HG03025 (cell line): Measurements from ENCODE around the gene CSF3R.

Source experiments
- ATAC-seq: cut with Tn5 transposase; IDR thresholded peaks from one replicate; pipeline ENCODE4 v1.9.1; 2021; ENCODE audit warnings: mild to moderate bottlenecking, moderate library complexity; ENCODE audit not compliant: unreplicated experiment, low FRiP score

CSF3R gene

DNA sequence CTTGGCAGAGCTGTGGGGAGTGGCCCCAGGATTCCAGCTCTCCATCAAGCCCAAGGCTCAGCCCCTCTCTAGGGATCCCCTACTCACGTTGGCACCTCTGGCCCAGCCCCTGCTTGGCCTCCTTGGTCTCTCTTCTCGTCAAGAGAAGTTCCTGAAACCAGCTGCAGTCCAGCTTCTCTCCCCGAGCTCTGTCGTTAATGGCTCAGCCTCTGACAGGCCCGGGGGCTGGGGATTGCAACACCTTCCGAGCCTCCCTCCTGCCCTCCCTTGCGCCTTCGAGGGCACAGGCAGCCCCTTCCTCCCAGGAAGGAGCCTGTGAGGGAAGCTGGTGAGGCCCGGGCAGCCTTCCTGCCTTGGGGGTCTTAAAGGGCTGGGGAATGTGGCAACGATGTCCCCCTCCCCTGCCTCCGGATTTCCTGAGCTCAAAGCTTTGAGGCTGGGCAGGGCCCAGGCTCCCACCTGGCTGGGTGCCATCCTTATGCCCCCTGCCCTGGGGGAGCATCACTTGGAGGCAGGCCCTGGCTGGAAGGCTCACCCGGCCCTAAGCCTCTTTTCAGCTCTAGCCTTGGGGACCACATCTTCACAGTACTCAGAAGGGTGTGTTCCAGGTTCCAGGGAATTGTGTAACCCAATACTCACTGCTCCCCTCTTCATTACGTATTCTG lies at the start of gene CSF3R:
Gene CSF3R (minus strand): TSS at position 190 of the 665 bp plus-strand sequence. CDS start 3,417 bp downstream, outside the sequence.
- ATAC-seq, result no peak

DNA sequence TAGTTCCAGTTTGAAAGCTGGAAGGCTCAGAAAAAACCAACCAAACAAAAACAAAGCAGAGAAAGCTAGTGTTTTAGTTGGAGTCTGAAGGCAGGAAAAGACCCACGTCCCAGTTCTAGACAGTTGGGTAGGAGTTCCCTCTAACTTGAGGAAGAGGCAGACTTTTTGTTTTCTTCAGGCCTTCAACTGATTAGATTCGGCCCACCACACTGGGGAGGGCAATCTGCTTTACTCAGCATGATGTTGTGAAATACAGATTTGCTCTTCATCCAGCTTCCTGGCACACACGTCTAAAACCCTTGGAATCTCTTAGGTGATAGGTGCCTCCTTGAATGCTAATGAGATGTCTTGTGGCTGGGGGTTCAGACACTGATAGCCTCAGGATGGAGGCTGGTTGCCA lies 49.1 kb upstream of the CSF3R start:
- no peak for ATAC-seq

DNA sequence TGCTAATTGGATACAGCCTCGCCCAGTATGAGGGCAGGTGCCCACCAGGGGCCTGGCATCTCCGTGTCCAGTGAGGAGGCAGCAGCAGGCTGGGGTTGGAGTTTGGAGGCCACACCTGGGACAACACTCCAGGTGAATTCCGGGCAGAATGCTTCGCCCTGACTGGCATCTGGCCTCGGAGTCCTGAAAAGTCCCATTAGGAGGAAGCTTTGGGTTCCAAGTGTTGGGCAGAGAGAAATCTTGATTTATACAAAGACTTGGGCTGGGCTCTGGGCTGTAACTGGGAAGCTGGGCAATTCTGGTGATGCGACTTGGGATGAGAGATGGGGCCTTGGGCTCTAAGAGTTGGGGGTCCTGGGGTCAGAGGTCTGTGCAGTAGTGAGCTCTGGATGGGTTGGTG lies 48.1 kb upstream of the CSF3R start:
- no peak for ATAC-seq

DNA sequence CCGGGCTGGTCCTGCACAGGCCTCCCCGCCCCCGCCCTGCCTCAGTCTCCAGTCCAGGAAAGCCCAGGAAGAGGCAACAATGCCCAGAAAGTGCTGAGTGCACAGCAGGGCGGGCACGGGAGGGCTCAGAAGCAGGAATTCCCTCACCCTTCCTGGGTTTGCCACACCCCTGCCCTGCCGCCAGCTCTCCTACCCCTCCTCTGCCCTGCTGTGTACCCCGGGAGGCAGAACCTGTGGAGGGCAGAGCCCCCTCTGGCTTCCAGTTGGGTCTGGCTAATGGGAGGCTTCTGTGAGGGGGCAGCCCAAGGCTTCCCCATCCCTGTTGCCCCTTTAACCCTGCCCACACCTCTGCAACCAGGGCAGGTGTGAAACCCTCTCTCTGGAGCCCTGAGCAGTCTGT lies 47.5 kb upstream of the CSF3R start:
- ATAC-seq, result no peak

DNA sequence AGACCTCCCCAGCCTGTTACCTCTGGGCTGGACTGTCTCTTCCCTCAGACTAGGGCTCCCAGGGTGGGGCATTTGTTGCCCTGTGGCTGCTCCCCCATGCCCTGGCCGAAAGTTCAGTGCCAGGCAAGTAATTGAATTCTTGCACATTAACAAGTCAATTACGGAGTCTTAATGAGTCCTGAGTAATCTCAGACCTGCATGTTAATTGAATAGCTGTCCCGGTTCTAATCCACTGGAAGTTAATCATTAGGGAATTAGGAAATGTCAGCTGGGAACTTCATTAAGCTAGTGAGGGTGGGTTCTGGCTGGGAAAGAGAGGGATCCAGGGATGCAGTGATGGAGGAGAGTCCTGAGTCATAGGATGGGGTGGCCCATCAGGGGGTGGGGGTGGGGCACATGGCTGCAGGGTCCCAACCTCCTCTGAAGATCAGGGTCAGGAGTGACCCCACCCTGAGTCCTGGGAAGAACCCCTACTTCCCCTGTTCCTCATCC lies 47.1 kb upstream of the CSF3R start:
- no peak for ATAC-seq

DNA sequence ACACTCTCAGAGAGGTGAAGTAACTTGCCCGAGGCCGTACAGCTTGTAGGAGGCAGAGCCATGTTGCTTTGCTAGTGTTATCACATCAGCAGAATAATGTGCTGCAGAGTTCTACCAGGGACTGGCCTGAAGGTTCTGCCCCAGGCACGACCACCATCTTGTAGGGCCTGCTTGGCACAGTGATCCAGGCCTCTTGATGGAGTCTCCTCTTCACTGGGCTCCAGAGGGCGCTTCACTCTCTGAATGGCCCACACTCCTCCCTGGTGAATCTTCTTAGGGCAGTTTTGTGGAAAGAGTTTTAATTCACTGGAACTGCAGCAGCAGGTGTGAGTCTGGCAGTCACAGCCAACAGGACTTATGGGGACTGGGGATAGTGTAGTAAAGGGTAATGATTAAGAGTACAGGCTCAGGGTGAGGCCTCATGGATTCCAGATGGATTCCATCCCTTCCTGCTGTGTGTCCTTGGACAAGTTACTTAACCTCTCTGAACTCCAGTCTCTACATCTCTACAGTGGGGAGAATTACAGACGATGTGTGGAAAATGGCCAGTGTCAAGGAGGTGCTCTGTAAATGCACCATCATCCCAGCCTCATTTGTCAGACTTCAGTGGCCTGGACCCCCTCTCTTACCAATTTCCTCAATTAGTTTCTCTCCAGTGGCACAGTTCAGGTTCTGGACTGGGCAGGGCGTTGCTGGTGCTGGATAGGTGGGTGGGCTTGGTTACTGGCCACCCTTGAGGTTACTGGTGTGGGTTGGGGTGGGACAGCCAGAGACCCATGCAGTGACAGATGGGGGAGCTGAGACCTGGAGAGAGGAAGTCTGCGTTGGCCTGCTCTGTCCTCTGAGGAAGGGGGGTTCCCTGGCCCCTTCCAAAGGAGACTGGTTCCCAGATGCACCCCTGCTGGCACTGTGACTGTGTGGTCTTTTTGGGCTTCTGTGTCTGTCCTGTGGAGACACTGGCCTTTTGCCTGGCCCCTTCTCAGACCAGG lies 45.9 kb upstream of the CSF3R start:
- ATAC-seq, result no peak

DNA sequence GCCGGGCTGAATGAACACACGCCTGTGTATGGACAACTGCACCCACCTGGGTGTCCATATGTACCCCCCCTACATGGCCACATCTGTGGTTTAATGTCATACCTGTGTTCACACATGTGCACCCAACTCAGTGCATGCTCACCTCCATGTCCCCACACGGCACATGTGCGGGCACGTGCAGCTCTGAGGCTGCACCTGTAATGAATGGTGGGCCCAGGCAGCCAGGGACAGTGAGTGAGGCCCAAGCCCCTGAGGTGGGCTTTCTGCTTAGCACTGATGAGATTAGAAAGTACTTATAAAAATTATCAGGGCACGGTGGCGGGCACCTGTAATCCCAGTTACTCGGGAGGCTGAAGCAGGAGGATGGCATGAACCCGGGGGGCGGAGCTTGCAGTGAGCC lies 42.5 kb upstream of the CSF3R start:
- ATAC-seq, result no peak

DNA sequence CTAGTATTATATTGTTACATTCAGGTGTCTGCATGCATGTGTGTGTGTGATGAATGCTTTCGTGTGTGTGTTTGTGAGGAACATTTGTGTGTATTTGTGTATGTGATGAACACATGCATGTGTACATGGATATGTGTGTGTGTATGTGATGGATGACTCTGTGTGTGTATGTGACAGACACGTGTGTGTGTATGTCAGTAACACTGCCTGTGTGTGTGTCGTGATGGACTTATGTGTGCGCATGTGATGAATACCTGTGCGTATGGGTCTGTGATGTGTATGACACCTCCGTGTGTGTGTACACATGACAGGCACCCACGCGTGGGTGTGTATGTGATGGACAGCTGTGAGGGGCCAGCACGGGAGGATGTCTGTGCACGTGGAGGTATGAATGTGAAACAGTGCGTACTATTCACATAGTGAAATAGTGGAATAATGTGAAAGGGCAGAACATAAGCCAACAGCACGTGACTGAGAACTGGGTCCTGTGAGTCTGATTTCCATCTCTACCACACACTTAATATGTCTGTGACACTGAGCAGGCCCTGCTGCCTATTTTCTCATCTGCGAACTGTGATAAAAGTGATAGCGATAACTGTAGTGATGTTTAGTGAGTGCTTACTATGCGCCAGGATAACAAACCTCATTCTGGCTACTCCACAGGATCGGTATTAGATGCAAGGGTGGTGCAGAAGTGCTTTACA lies 41.8 kb upstream of the CSF3R start:
- no peak for ATAC-seq

DNA sequence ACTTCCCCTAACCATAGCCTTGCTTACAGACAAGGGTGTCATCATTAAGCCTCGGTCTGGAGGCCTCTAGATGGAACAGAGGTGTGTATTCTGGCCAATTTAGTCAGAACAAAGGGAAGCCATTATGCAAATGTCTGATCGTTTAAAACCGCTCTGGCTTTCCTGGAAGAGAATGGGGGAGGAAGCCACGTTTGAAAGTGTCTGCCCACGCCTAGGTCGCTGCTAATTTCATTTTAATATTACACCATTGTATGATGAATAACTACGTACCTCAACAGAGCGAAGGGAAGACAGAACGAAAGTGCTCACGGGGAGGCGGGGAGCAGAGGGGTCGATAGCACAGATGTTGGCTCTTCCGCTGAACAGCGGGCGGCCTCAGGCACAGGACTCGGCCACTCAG lies 41.1 kb upstream of the CSF3R start:
- ATAC-seq, result no peak

DNA sequence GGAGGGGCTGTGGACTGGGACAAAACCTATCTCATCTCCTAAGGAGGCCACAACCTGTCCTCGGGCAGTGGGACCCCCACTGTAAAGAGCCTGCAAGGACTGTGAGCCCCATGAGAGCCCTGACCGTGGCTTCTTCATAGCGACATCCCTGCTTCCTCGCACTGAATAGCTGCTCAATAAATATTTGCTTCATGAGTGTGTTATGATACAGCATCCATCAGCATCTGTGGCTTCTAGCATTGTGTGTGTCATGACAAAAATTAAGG lies 40.5 kb upstream of the CSF3R start:
- ATAC-seq, result no peak

DNA sequence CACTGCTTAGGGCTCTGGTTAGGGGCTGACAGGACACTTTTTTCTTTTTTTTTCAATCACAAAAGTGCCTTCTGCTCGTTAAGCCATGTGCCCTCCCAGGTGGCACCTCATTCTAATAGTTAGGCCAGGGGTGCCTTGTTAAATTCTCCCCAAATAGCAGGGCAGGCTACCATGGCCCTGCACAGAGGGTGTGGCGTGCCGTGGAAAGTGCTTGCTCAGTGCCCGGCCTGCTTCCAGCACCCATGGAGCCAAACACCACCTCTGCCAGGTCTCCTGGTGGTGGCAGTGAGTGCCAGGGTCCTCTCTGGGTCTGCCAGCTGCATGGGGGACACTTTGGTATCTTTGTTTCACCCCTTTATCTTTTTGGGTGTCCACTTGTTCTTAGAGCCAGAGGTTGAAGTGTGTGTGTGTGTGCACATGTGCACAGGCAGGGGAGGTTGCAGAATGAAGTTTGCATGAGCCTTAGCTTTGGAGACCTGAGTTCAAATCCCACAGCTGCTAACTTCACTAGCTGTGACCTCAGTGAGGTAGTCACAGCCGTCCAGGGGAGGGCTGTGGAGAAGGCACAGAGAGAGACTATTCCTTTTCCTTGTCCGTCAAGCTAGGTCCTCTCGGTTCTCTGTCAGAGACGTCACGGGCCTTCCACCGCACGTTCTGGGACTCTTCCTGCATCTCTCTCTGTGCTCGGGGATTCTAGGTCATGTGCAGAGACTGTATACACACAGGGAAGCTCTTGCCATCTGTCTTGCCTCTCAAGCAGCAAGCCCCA lies 39.9 kb upstream of the CSF3R start:
- ATAC-seq, result no peak

DNA sequence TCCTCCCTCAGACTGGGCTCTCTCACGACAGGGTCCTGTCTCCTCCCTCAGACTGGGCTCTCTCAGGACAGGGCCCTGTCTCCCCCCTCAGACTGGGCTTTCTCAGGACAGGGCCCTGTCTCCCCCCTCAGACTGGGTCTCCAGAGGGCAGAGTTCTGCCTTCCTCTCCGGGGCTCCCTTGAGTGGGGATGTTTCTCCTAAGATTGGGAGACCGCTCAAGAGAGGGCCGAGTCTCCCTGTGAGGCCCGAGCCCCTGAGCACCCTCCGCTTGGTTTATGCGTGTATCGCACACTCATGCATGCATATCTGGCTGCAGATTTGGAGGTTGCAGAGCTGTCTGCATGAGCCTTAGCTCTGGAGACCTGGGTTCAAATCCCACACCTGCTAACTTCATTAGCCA lies 39.3 kb upstream of the CSF3R start:
- ATAC-seq, result no peak

DNA sequence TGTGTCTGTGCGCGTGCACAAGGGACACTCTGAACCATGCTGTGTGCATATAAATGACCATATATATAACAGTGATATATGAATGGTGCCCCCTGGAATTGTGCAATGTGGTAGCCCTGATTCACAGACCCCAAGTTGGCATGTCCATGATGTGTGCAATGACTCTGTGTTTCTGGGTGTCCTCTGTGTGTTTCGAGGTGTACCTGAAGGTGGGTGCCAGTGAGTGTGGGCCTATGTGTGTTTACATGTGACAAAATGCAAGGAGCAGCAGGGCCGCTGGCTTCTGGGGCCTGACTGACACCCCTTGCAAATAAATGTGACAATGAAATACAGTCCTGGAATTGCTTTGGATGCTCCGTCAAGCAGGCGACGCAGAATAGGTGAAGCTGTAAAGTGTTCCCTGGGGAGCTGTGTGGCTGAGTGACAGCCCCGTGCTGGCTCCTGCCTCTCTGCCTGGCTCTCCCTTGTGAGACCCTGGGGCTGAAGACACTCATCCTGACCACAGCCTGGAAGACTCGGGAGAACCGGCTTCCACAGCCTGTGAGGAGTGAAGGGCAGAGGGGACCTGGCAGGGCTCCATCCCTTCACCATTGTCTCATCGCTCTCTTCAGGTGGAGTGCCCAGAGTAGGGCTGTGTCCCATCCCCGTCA lies 38.2 kb upstream of the CSF3R start:
- ATAC-seq, result no peak

DNA sequence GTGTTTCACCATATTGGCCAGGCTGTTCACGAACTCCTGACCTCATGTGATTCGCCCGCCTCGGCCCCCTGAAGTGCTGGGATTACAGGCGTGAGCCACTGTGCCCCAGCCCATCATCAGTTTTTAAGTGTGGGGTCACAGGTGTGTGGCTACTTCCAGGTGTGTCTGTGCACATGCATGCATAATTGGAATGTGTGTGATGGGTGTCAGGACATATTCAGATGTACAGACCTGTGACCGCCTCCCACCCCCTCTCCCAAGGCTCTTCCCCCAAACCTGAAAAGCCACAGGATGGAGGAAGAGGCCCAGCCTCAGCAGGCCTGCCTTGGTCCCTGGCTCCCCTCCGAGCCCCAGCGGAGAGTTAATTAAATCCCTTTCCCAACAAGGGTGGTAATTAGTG lies 37.3 kb upstream of the CSF3R start:
- ATAC-seq, result no peak

DNA sequence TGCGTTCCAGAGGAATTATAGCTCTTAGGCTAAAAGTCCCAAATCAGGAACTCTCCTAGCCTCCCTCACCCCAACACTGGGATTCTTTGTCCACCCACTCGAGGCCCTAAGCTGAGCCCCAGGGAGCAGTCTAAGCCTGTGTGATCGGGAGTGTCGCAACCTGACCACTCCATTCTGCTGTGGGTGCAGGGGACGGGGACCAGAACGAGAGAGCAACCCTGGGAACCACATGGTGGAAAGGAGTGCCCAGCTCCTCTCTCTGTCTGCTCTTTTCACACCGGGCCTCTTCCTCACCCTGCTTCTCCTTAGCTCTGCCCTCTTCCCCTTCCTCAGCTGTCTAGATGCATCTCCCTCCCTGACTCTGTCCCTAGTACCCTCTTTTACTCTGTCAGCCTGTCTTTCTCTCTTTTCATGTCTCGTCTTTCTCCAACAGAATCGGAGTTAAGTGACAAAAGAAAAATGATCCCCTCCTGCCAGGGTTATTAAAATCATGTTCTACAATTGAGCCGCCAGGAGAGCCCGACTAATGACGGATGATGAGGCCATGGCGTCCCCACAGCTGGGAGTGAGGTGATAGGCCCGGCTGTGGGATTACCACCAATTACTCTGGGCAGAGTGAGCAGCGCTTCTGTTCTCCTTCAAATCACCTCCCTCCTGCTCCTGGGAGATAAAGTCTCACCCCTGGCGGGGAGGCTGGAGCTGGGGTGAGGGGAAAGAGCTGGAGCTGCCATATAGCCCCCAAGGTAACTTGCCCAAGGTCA lies 34.5 kb upstream of the CSF3R start:
- ATAC-seq, result no peak

DNA sequence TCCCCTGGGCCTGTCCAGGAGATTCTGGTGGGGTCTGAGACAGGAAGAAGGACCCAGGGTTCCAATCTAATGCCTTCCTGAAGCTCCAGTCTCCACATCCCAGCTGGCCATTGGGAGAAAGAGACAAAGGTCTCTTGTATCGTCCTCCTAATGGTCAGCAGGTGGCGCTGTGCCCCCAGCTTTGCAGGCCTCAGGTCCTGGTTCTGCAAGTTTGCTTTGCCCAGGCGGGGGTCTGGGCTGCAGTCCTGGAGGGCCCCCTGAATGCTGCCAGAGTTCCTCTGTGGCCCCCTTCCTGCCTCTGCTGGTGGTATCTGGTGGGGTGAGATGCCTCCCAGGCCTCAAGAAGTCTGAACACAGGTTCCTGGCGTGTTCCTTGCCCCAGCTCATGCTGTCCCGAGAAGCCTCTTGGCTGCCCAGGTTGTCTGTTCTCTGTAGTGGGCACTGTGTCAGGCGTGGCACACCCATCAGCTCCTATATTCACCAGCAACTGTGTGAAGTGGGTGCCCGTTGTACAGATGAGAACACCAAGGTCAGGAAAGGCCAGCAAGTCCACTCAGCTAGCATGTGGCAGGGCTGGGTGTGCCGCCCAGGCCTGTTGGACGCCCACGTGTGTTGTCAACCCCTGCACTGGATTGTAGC lies 33.8 kb upstream of the CSF3R start:
- no peak for ATAC-seq

DNA sequence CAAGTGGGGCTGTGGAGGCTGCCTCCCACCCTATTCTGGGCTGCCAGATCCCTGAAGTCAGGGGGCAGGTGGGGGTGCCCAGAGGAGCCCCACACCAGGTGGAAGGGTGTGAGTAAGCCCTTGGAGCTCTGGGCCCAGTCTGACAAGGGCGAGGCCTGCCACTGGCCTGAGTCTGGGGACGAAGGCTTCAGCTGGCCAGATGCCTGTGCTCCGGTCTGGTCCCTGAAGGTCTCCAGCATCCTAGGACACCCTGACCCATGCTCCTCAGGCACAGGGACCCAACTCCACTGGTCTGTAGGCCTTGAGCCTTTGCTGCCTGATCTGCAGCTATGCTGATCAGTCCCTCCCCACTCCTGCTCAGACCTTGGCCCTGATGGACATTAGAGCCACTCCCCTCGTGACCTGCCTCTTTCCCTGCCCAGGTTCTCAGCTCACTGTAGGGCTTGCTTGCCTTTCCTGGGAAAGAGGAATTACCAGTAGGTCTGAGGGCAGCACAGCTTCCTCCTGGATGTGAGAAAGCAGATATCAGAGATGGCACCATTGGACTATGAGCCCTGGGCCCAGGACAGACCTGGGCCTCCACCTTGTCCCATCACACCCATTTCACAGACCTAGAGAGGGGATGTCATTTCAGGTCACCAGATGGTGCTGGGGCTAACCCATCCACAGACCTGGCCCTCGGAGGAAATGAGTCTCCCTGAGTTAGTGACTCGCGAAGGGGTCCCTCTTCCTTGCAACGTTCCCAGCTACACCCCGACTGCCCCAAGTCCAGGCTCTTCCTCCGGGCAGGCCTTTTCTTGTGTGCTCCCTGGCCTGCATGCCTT lies 32.8 kb upstream of the CSF3R start:
- ATAC-seq, result no peak

DNA sequence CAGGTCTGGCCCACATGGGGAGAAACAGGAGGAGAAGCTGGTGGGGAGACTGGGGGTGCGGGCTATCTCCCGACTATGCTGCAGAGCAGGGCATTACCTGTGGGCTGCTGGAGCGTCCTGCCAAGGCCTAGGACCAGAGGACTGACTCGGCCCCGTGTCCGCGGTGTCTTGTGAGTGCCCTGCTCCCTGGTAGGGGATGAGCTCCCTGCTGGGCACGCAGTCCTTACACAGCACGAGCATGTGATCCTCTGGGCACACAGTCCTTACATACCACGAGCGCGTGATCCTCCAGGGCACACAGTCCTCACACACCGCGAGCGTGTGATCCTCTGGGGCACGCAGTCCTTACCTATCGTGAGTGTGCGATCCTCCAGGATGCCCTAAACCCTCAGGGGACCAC lies 31.8 kb upstream of the CSF3R start:
- no peak for ATAC-seq
